Effector memory CD4-positive, alpha-beta T cell (primary cell): ENCODE data around the gene CMTM4.

Source experiments
- DNase-seq, 3 donors: peaks; one replicate each; pipeline ENCODE4 v3.0.0-alpha.2; 2020
- H3K27ac ChIP-seq: 2 replicates; pipeline ENCODE4 v1.7.0; 2013; ENCODE audit warnings: mild to moderate bottlenecking, low read length, moderate library complexity; ENCODE audit not compliant: insufficient read depth, poor library complexity, severe bottlenecking
- H3K27me3 ChIP-seq: replicated peaks from 2 replicates; pipeline ENCODE4 v1.7.0; 2013; ENCODE audit warnings: mild to moderate bottlenecking, low read length; ENCODE audit not compliant: insufficient read depth, control insufficient read depth, poor library complexity, severe bottlenecking
- H3K36me3 ChIP-seq: 2 replicates; pipeline ENCODE4 v1.7.0; 2013; ENCODE audit warnings: mild to moderate bottlenecking, low read length, moderate library complexity; ENCODE audit not compliant: control insufficient read depth, insufficient read depth
- H3K4me1 ChIP-seq: 2 replicates; pipeline ENCODE4 v1.7.0; 2013; ENCODE audit warnings: low read length, mild to moderate bottlenecking; ENCODE audit not compliant: control insufficient read depth, insufficient read depth, poor library complexity, severe bottlenecking
- H3K4me3 ChIP-seq: 2 replicates; pipeline ENCODE4 v1.7.0; 2013; ENCODE audit warnings: low read length, low read depth, mild to moderate bottlenecking; ENCODE audit not compliant: insufficient read depth, poor library complexity, severe bottlenecking
- H3K9me3 ChIP-seq: 2 replicates; pipeline ENCODE4 v1.7.0; 2013; ENCODE audit warnings: mild to moderate bottlenecking, low read length, moderate library complexity; ENCODE audit not compliant: control insufficient read depth

The CMTM4 gene

GRCh38 chr16:66587881-66588600 lies 108.5 kb downstream of the CMTM4 start:
- Histone ChIP-seq H3K27me3 (no peaks in the 10 kb centered on the region), H3K27ac (no peak overlapping the region), H3K4me3 (no peak overlapping the region), H3K4me1 (peaks cover 10% of the 10 kb centered on the region), H3K9me3 (no peaks in the 10 kb centered on the region), H3K36me3 (no peaks in the 10 kb centered on the region)
- no peak for DNase-seq

- Histone ChIP-seq H3K4me1 (peaks cover 10% of the 10 kb centered on the region), H3K9me3 (no peaks in the 10 kb centered on the region), H3K4me3 (no peak overlapping the region)
These were observed 110.9 kb downstream of the CMTM4 start for GRCh38 chr16:66585481-66586239.

GRCh38 chr16:66581246-66581952 lies 115.1 kb downstream of the CMTM4 start:
- no peak overlapping the region for H3K4me3 ChIP-seq
- no peak overlapping the region for H3K27ac ChIP-seq
- peaks cover 8% of the 10 kb centered on the region for H3K27me3 ChIP-seq
- peaks cover 9% of the 10 kb centered on the region for H3K4me1 ChIP-seq
- no peaks in the 10 kb centered on the region for H3K9me3 ChIP-seq
- no peaks in the 10 kb centered on the region for H3K36me3 ChIP-seq
- DNase-seq = no peak

More at GRCh38 chr16:66585481-66586239, 110.9 kb downstream of the CMTM4 start:
- no peak overlapping the region for H3K27ac ChIP-seq
- H3K27me3 ChIP-seq = no peaks in the 10 kb centered on the region
- no peak for DNase-seq
- H3K36me3 ChIP-seq = no peaks in the 10 kb centered on the region

GRCh38 chr16:66580605-66581209 lies 115.8 kb downstream of the CMTM4 start:
- Histone ChIP-seq H3K27ac (no peak overlapping the region), H3K36me3 (no peaks in the 10 kb centered on the region), H3K4me3 (no peak overlapping the region), H3K27me3 (peaks cover 8% of the 10 kb centered on the region), H3K4me1 (peaks cover 9% of the 10 kb centered on the region), H3K9me3 (no peaks in the 10 kb centered on the region)
- DNase-seq = no peak

- DNase-seq = no peak
These were observed 117.7 kb downstream of the CMTM4 start, which contains the start of gene CMTM2 for GRCh38 chr16:66578651-66579531. TSS of gene CMTM2 (plus strand) at chr16:66579463. CDS start at chr16:66579608, 145 bp downstream.

GRCh38 chr16:66576296-66576695 lies 120.2 kb downstream of the CMTM4 start:
- H3K9me3 ChIP-seq = no peaks in the 10 kb centered on the region
- H3K4me1 ChIP-seq = peaks cover 9% of the 10 kb centered on the region
- peaks cover 8% of the 10 kb centered on the region for H3K27me3 ChIP-seq
- H3K36me3 ChIP-seq = no peaks in the 10 kb centered on the region
- no peak for DNase-seq
- H3K4me3 ChIP-seq = no peak overlapping the region
- H3K27ac ChIP-seq = no peak overlapping the region

More at GRCh38 chr16:66578651-66579531, 117.7 kb downstream of the CMTM4 start, which contains the start of gene CMTM2:
- H3K4me1 ChIP-seq = peaks cover 9% of the 10 kb centered on the region
- no peak within 1 kb of the TSS for H3K27ac ChIP-seq
- H3K4me3 ChIP-seq = peak within 1 kb of the TSS; percentile 40
- no peaks in the 10 kb centered on the region for H3K9me3 ChIP-seq
- no peaks in the 10 kb centered on the region for H3K36me3 ChIP-seq
- peaks cover 8% of the 10 kb centered on the region for H3K27me3 ChIP-seq

GRCh38 chr16:66575060-66575459 lies 121.5 kb downstream of the CMTM4 start:
- no peak for DNase-seq
- peaks cover 8% of the 10 kb centered on the region for H3K27me3 ChIP-seq
- H3K4me3 ChIP-seq = no peak overlapping the region
- H3K9me3 ChIP-seq = no peaks in the 10 kb centered on the region
- no peak overlapping the region for H3K27ac ChIP-seq
- H3K4me1 ChIP-seq = peaks cover 9% of the 10 kb centered on the region
- H3K36me3 ChIP-seq = no peaks in the 10 kb centered on the region

- no peak for DNase-seq
- no peak overlapping the region for H3K27ac ChIP-seq
- H3K36me3 ChIP-seq = no peaks in the 10 kb centered on the region
- H3K4me1 ChIP-seq = peaks cover 8% of the 10 kb centered on the region
- no peak overlapping the region for H3K4me3 ChIP-seq
- no peaks in the 10 kb centered on the region for H3K9me3 ChIP-seq
- peaks cover 5% of the 10 kb centered on the region for H3K27me3 ChIP-seq
These were observed 122.0 kb downstream of the CMTM4 start for GRCh38 chr16:66574531-66574930.

GRCh38 chr16:66574081-66574480 lies 122.5 kb downstream of the CMTM4 start:
- Histone ChIP-seq H3K4me3 (no peak overlapping the region), H3K27me3 (peaks cover 1% of the 10 kb centered on the region), H3K36me3 (no peaks in the 10 kb centered on the region), H3K9me3 (no peaks in the 10 kb centered on the region), H3K27ac (no peak overlapping the region), H3K4me1 (peaks cover 4% of the 10 kb centered on the region)
- no peak for DNase-seq
